Measurements from ENCODE around the gene KCND3. TPM values are rescaled to one million over a fixed set of nuclear protein-coding genes. Genes with fewer than 3 reads are reported as not detected.

KCND3 gene
- total and polyA plus RNA-seq, 12 donors: 3.5 to 24.7 (median 15.2) TPM

DNA sequence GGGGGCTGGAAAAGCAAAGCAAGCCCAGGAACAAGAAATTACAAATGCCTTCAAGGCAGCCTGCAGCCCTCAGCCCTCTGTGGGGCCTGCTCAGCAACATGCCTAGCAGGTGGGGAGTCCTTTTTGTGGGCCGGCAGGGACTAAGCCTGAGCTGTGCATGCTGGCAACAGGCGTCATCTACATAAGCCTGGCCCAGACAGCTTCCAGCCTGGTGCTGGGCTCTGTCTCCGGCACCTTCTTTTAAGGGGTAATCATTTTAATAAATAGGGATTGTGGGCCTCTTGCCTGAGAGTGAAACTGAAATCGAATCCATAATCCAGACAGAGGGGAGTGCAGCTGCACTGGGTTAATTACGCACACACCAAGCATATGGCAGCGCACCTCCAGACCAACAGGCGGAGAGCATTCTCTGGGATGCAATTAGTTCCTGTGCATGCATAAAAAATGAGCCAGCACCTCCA lies 137.2 kb downstream of the KCND3 start:
- Histone ChIP-seq H3K9me3 (no peaks in the 10 kb centered on the region), H3K27ac (no peak overlapping the region), H3K36me3 (no peaks in the 10 kb centered on the region), H3K4me3 (no peak overlapping the region), H3K4me1 (peaks cover 0 to 41% (median 29%) of the 10 kb centered on the region in 9 donors), H3K27me3 (peaks cover 0 to 7% (median 0%) of the 10 kb centered on the region in 7 donors)
- intact Hi-C loops (cut with DNase I): loop anchor here in 1 of 10 donors (10.0 kb wide), 1 partner anchor 113 kb away; no protein-coding TSS in a partner anchor
- 79% methylated on average over 7 of the region's 7 CpGs for WGBS, 2 donors
- TF ChIP-seq, protein P1, sequence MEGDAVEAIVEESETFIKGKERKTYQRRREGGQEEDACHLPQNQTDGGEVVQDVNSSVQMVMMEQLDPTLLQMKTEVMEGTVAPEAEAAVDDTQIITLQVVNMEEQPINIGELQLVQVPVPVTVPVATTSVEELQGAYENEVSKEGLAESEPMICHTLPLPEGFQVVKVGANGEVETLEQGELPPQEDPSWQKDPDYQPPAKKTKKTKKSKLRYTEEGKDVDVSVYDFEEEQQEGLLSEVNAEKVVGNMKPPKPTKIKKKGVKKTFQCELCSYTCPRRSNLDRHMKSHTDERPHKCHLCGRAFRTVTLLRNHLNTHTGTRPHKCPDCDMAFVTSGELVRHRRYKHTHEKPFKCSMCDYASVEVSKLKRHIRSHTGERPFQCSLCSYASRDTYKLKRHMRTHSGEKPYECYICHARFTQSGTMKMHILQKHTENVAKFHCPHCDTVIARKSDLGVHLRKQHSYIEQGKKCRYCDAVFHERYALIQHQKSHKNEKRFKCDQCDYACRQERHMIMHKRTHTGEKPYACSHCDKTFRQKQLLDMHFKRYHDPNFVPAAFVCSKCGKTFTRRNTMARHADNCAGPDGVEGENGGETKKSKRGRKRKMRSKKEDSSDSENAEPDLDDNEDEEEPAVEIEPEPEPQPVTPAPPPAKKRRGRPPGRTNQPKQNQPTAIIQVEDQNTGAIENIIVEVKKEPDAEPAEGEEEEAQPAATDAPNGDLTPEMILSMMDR (IDR thresholded peaks at IDR 0.05): no peak
- DNase-seq: no peak
- ATAC-seq: no peak

DNA sequence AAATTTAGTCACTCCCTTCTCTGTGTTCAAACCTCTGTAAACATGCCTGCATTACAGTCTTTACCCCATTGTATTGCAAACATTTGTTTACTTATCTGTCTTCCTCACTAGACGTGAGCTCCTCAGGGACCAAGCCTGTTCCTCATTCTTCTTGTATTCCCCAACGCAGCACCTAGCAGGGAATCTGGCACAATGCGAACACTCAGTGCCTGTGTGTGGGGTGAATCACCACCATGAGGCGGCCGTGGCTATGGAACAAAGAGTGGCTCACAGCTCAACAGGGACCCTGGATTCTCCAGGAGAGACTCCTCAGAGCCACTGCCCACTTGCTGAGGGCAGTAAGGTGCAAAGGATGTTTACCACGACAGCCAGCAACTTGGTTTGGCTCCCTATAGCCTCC lies 137.9 kb downstream of the KCND3 start:
- H3K4me3 ChIP-seq: no peak overlapping the region
- peak in 1 of 8 donors; percentile 34 for ATAC-seq
- DNase-seq: no peak
- H3K27ac ChIP-seq: no peak overlapping the region
- intact Hi-C loops (cut with DNase I): loop anchor here in 1 of 10 donors (10.0 kb wide), 1 partner anchor 113 kb away; no protein-coding TSS in a partner anchor
- no peaks in the 10 kb centered on the region for H3K36me3 ChIP-seq
- TF ChIP-seq, protein P1 (IDR thresholded peaks at IDR 0.05): no peak
- peaks cover 0 to 7% (median 0%) of the 10 kb centered on the region in 7 donors for H3K27me3 ChIP-seq
- peaks cover 0 to 41% (median 32%) of the 10 kb centered on the region in 9 donors for H3K4me1 ChIP-seq
- no peaks in the 10 kb centered on the region for H3K9me3 ChIP-seq
- WGBS, 2 donors: 50 to 61% methylated on average over 6 of the region's 6 CpGs

DNA sequence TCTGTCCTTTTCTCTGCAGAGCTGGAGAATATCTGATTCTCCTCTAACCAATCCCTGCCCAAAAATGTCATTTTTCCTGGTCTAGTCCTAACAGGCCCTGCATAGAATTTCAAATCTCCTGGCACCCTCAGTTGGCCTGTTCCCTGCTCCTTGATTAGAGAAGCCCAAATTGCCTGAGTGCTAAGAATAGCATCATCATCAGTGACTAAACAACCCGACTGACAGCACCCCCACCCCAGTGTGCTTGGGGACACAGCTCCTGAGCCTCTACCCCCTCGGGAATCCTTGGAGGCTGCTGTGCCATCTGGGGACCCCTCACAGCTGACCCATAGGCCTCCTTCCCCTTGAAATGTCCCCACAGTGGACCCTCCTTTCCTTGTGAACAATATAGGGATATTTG lies 139.4 kb downstream of the KCND3 start:
- H3K36me3 ChIP-seq: no peaks in the 10 kb centered on the region
- intact Hi-C loops (cut with DNase I): loop anchor here in 1 of 10 donors (10.0 kb wide), 1 partner anchor 115 kb away; no protein-coding TSS in a partner anchor
- no peak overlapping the region for H3K4me3 ChIP-seq
- peaks cover 0 to 52% (median 37%) of the 10 kb centered on the region in 9 donors for H3K4me1 ChIP-seq
- no peaks in the 10 kb centered on the region for H3K27me3 ChIP-seq
- TF ChIP-seq, protein P1 (IDR thresholded peaks at IDR 0.05): no peak
- no peaks in the 10 kb centered on the region for H3K9me3 ChIP-seq
- H3K27ac ChIP-seq: peak overlapping the region in 5 of 10 donors; percentile 12 to 65 (median 43)
- WGBS, 2 donors: 27 to 32% methylated on average over 2 of the region's 2 CpGs
- peak; percentile 54 to 83 (median 74) for ATAC-seq
- peak in 1 of 2 donors; percentile 36 for DNase-seq

DNA sequence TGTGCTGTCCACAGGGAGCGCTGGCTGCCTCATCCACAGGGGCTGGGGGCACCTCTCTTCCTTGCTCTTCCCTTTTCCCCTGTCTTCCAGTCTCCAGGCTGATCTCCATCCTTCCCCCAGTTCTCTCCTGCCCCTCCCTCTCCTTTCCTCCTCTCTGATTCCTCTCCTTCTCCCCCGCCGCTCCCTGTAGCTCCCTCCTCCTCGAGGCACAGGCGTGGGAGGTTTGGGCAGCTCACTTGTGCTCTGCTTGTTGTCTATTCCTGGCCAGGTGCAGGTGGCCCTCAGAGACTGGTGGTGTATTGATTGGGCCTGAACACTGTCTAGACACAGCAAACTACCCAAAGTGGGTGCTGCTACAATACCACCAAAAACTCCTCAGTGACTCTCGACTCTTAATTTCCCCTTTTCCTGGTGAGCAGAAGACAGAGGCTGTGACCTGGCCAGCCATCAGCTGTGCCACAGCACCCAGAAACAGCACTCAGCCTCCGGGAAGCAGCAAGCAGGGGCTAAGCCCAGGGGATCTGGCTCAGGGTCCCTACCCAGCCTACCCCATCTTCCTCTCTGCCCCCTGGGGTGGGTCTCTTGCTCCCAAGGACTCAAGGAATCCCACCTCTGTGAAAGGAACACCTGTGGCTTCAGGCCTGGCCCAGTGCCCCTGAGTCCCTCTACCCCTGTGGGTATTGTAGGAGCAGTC lies 140.5 kb downstream of the KCND3 start:
- DNase-seq (no peak), ATAC-seq (no peak)
- WGBS, 2 donors: 64 to 84% methylated on average over 7 of the region's 7 CpGs
- no peaks in the 10 kb centered on the region for H3K36me3 ChIP-seq
- peaks cover 0 to 61% (median 38%) of the 10 kb centered on the region in 9 donors for H3K4me1 ChIP-seq
- intact Hi-C loops (cut with DNase I): loop anchor here in 1 of 10 donors (5.0 kb wide), 1 partner anchor 47 kb away; no protein-coding TSS in a partner anchor
- H3K27me3 ChIP-seq: no peaks in the 10 kb centered on the region
- TF ChIP-seq, protein P1 (IDR thresholded peaks at IDR 0.05): no peak
- H3K4me3 ChIP-seq: no peak overlapping the region
- H3K9me3 ChIP-seq: no peaks in the 10 kb centered on the region
- H3K27ac ChIP-seq: peak overlapping the region in 1 of 10 donors; percentile 65

All from heart right ventricle (tissue), 16 donors.